H9 (cell line): Measurements from ENCODE around the gene IRF4. TPM values are rescaled to one million over a fixed set of nuclear protein-coding genes. Genes with fewer than 3 reads are reported as not detected.

ENCODE experiments used
- DNase-seq: peaks from one replicate; pipeline ENCODE4 v3.0.0-alpha.2; 2017
- H2AFZ ChIP-seq: one replicate; pipeline ENCODE4 v1.6.1; 2013; ENCODE audit warnings: mild to moderate bottlenecking, low read length, control low read depth, moderate library complexity
- H2AK5ac ChIP-seq: 2 replicates; pipeline ENCODE4 v1.6.1; 2013; ENCODE audit warnings: low read length, control low read depth, mixed read lengths; ENCODE audit not compliant: insufficient read length
- H2BK120ac ChIP-seq: one replicate; pipeline ENCODE4 v1.6.1; 2013; ENCODE audit warnings: low read depth, mild to moderate bottlenecking, low read length, control low read depth, inconsistent platforms; ENCODE audit not compliant: poor library complexity, severe bottlenecking
- H2BK12ac ChIP-seq: 2 replicates; pipeline ENCODE4 v1.6.1; 2013; ENCODE audit warnings: low read length, control low read depth, mixed read lengths, low read depth; ENCODE audit not compliant: insufficient read length
- H2BK15ac ChIP-seq: 2 replicates; pipeline ENCODE4 v1.6.1; 2013; ENCODE audit warnings: low read depth, low read length, control low read depth
- H2BK20ac ChIP-seq: one replicate; pipeline ENCODE4 v1.6.1; 2013; ENCODE audit warnings: low read depth, mild to moderate bottlenecking, low read length, control low read depth, inconsistent platforms; ENCODE audit not compliant: poor library complexity, severe bottlenecking
- H2BK5ac ChIP-seq: 2 replicates; pipeline ENCODE4 v1.6.1; 2013; ENCODE audit warnings: low read length, control low read depth, mixed read lengths; ENCODE audit not compliant: insufficient read length
- H3K14ac ChIP-seq: 2 replicates; pipeline ENCODE4 v1.6.1; 2013; ENCODE audit warnings: low read length, control low read depth; ENCODE audit not compliant: insufficient read depth
- H3K18ac ChIP-seq: 2 replicates; pipeline ENCODE4 v1.6.1; 2013; ENCODE audit warnings: low read depth, mild to moderate bottlenecking, mixed read lengths, low read length, control low read depth; ENCODE audit not compliant: insufficient read length
- H3K23ac ChIP-seq: 2 replicates; pipeline ENCODE4 v1.6.1; 2013; ENCODE audit warnings: low read length, control low read depth, mixed read lengths, low read depth; ENCODE audit not compliant: insufficient read length
- H3K23me2 ChIP-seq: 2 replicates; pipeline ENCODE4 v1.6.1; 2013; ENCODE audit warnings: low read depth, mild to moderate bottlenecking, mixed read lengths, low read length, control low read depth; ENCODE audit not compliant: insufficient read length, poor library complexity, severe bottlenecking
- H3K27ac ChIP-seq: 2 replicates; pipeline ENCODE4 v1.5.1; 2013; ENCODE audit warnings: low read length, control low read depth, mixed read lengths, low read depth; ENCODE audit not compliant: insufficient read length
- H3K27me3 ChIP-seq: 2 replicates; pipeline ENCODE4 v1.6.1; 2013; ENCODE audit warnings: low read length, control low read depth, inconsistent platforms; ENCODE audit not compliant: insufficient read depth
- H3K4ac ChIP-seq: 2 replicates; pipeline ENCODE4 v1.6.1; 2013; ENCODE audit warnings: low read depth, mild to moderate bottlenecking, control low read depth, inconsistent platforms, low read length, moderate library complexity
- H3K4me1 ChIP-seq: 2 replicates; pipeline ENCODE4 v1.6.1; 2013; ENCODE audit warnings: low read length, control low read depth, inconsistent platforms; ENCODE audit not compliant: insufficient read depth
- H3K4me2 ChIP-seq: 2 replicates; pipeline ENCODE4 v1.6.1; 2013; ENCODE audit warnings: low read length, control low read depth, mixed read lengths; ENCODE audit not compliant: insufficient read length, insufficient read depth
- H3K56ac ChIP-seq: 2 replicates; pipeline ENCODE4 v1.6.1; 2013; ENCODE audit warnings: low read depth, mild to moderate bottlenecking, mixed read lengths, low read length, control low read depth; ENCODE audit not compliant: insufficient read length
- H3K79me1 ChIP-seq: 2 replicates; pipeline ENCODE4 v1.6.1; 2013; ENCODE audit warnings: low read depth, mild to moderate bottlenecking, moderate library complexity, low read length, control low read depth, inconsistent platforms; ENCODE audit not compliant: insufficient read depth, poor library complexity, severe bottlenecking
- H3K79me2 ChIP-seq: 2 replicates; pipeline ENCODE4 v1.6.1; 2013; ENCODE audit warnings: low read length, control low read depth, inconsistent platforms; ENCODE audit not compliant: insufficient read depth
- H3K9ac ChIP-seq: 2 replicates; pipeline ENCODE4 v1.6.1; 2013; ENCODE audit warnings: low read length, control low read depth, mixed read lengths; ENCODE audit not compliant: insufficient read length; ENCODE audit errors: extremely low read depth
- H3K9me3 ChIP-seq: one replicate; pipeline ENCODE4 v1.6.1; 2013; ENCODE audit warnings: low read depth, low read length, inconsistent platforms; ENCODE audit not compliant: control insufficient read depth
- H3T11ph ChIP-seq: one replicate; pipeline ENCODE4 v1.6.1; 2013; ENCODE audit warnings: mild to moderate bottlenecking, low read length, control low read depth, inconsistent platforms
- H4K20me1 ChIP-seq: one replicate; pipeline ENCODE4 v1.6.1; 2013; ENCODE audit not compliant: control insufficient read depth, insufficient read length, insufficient read depth
- H4K5ac ChIP-seq: 2 replicates; pipeline ENCODE4 v1.6.1; 2013; ENCODE audit warnings: low read depth, mild to moderate bottlenecking, mixed read lengths, low read length, control low read depth; ENCODE audit not compliant: insufficient read length
- H4K8ac ChIP-seq: replicated peaks from 2 replicates; pipeline ENCODE4 v1.6.1; 2013; ENCODE audit warnings: low read length, control low read depth, mixed read lengths, low read depth; ENCODE audit not compliant: insufficient read length
- H4K91ac ChIP-seq: 2 replicates; pipeline ENCODE4 v1.6.1; 2013; ENCODE audit warnings: low read depth, mild to moderate bottlenecking, moderate library complexity, mixed read lengths, low read length, control low read depth; ENCODE audit not compliant: insufficient read length
- H3K27ac Mint-ChIP-seq, 3 experiments: 2 replicates in 2 of 3; 3 replicates in 1 of 3; pipeline ENCODE4 v1.8.0; 2020 to 2021; ENCODE audit warnings: mixed read lengths in 3 of 3, mild to moderate bottlenecking in 1 of 3, moderate library complexity in 1 of 3
- H3K27me3 Mint-ChIP-seq: 2 replicates; pipeline ENCODE4 v1.8.0; 2021; ENCODE audit warnings: low read depth, mild to moderate bottlenecking, moderate library complexity, mixed read lengths
- H3K36me3 Mint-ChIP-seq, 3 experiments: 2 replicates in 2 of 3; 3 replicates in 1 of 3; pipeline ENCODE4 v1.8.0; 2020 to 2021; ENCODE audit warnings: low read depth in 3 of 3, mixed read lengths in 3 of 3; ENCODE audit not compliant: insufficient read depth in 1 of 3
- H3K4me1 Mint-ChIP-seq, 2 experiments: 2 replicates each; pipeline ENCODE4 v1.8.0; 2020; ENCODE audit warnings: mixed read lengths in 2 of 2
- H3K4me3 Mint-ChIP-seq, 2 experiments: 2 replicates in 1 of 2; 3 replicates in 1 of 2; pipeline ENCODE4 v1.8.0; 2020 to 2021; ENCODE audit warnings: mild to moderate bottlenecking in 2 of 2, mixed read lengths in 2 of 2, moderate library complexity in 1 of 2
- H3K9me3 Mint-ChIP-seq, 2 experiments: 2 replicates in 1 of 2; 3 replicates in 1 of 2; pipeline ENCODE4 v1.8.0; 2020; ENCODE audit warnings: mild to moderate bottlenecking in 2 of 2, mixed read lengths in 2 of 2, moderate library complexity in 1 of 2
- WGBS: extraction: QIAGEN DNeasy Blood & Tissue Kit; methylation state at CpG from one replicate; pipeline ENCODE4 v1.1.7; 2013; ENCODE audit warnings: missing lambda C conversion rate, low lambda C conversion rate, mixed read lengths; ENCODE audit not compliant: insufficient read length; ENCODE audit errors: extremely low coverage; 5-methylcytosine and 5-hydroxymethylcytosine counted together
- total RNA-seq: library from RNA; stranded (reverse); gene quantifications from 2 replicates; pipeline ENCODE4 v1.2.1, GENCODE V29; 2021
- TF ChIP-seq, protein P1 (sequence below): fragments of 200-600 bp; sonication (generic); conservative IDR thresholded peaks from 3 replicates; pipeline ENCODE4 v1.8.0; 2021; ENCODE audit warnings: antibody characterized with exemption, mild to moderate bottlenecking

The IRF4 gene
- total RNA-seq, 1 experiment from 2014 or later = 0.31 TPM

GRCh38 chr6:408148-408547 is 16.6 kb downstream of the IRF4 start:
- Histone ChIP-seq H2BK15ac (no peak overlapping the region), H3K9ac (no peak overlapping the region), H3K14ac (no peak overlapping the region), H2BK120ac (no peak overlapping the region), H3K4me1 (no peaks in the 10 kb centered on the region; the same call in 1 of the 2 replicates), H3K4ac (no peak overlapping the region), H3T11ph (no peak overlapping the region), H2BK12ac (no peak overlapping the region), H2AK5ac (no peak overlapping the region), H3K23ac (no peak overlapping the region), H3K27ac (no peak overlapping the region), H3K4me2 (no peak overlapping the region), H3K23me2 (no peaks in the 10 kb centered on the region), H3K27me3 (no peaks in the 10 kb centered on the region), H3K79me2 (no peaks in the 10 kb centered on the region), H4K5ac (no peak overlapping the region), H3K56ac (no peak overlapping the region), H3K18ac (no peak overlapping the region), H4K8ac (no peak overlapping the region), H2BK5ac (no peak overlapping the region), H4K91ac (no peak overlapping the region), H4K20me1 (no peaks in the 10 kb centered on the region), H3K9me3 (no peaks in the 10 kb centered on the region), H3K79me1 (no peaks in the 10 kb centered on the region), H2BK20ac (no peak overlapping the region), H2AFZ (no peak overlapping the region)
- no peak for DNase-seq
- TF ChIP-seq, protein P1, sequence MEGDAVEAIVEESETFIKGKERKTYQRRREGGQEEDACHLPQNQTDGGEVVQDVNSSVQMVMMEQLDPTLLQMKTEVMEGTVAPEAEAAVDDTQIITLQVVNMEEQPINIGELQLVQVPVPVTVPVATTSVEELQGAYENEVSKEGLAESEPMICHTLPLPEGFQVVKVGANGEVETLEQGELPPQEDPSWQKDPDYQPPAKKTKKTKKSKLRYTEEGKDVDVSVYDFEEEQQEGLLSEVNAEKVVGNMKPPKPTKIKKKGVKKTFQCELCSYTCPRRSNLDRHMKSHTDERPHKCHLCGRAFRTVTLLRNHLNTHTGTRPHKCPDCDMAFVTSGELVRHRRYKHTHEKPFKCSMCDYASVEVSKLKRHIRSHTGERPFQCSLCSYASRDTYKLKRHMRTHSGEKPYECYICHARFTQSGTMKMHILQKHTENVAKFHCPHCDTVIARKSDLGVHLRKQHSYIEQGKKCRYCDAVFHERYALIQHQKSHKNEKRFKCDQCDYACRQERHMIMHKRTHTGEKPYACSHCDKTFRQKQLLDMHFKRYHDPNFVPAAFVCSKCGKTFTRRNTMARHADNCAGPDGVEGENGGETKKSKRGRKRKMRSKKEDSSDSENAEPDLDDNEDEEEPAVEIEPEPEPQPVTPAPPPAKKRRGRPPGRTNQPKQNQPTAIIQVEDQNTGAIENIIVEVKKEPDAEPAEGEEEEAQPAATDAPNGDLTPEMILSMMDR = no peak
- peaks cover 17% of the 10 kb centered on the region for H3K27me3 Mint-ChIP-seq
- peaks cover 15 to 21% of the 10 kb centered on the region in 2 experiments for H3K4me1 Mint-ChIP-seq
- no peak overlapping the region for H3K27ac Mint-ChIP-seq
- H3K4me3 Mint-ChIP-seq = peak overlapping the region in 1 of 2 experiments; percentile 33; a peak in 2 of 5 replicates
- no CpG with 5 or more reads among the region's 5 CpGs for WGBS
- H3K36me3 Mint-ChIP-seq = peaks cover 0 to 4% (median 0%) of the 10 kb centered on the region in 3 experiments; a peak in 2 of 7 replicates
- H3K9me3 Mint-ChIP-seq = peaks cover 0 to 3% of the 10 kb centered on the region in 2 experiments; a peak in 1 of 5 replicates
